Measurements from ENCODE around the gene RRP1B. TPM values are rescaled to one million over a fixed set of nuclear protein-coding genes. Genes with fewer than 3 reads are reported as not detected.
A peak's percentile ranks its signal among the peaks of the same experiment; 100 is the strongest.

Gene RRP1B
- total and polyA plus RNA-seq, 9 of the 15 experiments (the other 6 are each of a cell fraction or from before 2014, with no cell fraction given) = 6.8 to 66.6 (median 41.9) TPM

- TF ChIP-seq, protein P1, sequence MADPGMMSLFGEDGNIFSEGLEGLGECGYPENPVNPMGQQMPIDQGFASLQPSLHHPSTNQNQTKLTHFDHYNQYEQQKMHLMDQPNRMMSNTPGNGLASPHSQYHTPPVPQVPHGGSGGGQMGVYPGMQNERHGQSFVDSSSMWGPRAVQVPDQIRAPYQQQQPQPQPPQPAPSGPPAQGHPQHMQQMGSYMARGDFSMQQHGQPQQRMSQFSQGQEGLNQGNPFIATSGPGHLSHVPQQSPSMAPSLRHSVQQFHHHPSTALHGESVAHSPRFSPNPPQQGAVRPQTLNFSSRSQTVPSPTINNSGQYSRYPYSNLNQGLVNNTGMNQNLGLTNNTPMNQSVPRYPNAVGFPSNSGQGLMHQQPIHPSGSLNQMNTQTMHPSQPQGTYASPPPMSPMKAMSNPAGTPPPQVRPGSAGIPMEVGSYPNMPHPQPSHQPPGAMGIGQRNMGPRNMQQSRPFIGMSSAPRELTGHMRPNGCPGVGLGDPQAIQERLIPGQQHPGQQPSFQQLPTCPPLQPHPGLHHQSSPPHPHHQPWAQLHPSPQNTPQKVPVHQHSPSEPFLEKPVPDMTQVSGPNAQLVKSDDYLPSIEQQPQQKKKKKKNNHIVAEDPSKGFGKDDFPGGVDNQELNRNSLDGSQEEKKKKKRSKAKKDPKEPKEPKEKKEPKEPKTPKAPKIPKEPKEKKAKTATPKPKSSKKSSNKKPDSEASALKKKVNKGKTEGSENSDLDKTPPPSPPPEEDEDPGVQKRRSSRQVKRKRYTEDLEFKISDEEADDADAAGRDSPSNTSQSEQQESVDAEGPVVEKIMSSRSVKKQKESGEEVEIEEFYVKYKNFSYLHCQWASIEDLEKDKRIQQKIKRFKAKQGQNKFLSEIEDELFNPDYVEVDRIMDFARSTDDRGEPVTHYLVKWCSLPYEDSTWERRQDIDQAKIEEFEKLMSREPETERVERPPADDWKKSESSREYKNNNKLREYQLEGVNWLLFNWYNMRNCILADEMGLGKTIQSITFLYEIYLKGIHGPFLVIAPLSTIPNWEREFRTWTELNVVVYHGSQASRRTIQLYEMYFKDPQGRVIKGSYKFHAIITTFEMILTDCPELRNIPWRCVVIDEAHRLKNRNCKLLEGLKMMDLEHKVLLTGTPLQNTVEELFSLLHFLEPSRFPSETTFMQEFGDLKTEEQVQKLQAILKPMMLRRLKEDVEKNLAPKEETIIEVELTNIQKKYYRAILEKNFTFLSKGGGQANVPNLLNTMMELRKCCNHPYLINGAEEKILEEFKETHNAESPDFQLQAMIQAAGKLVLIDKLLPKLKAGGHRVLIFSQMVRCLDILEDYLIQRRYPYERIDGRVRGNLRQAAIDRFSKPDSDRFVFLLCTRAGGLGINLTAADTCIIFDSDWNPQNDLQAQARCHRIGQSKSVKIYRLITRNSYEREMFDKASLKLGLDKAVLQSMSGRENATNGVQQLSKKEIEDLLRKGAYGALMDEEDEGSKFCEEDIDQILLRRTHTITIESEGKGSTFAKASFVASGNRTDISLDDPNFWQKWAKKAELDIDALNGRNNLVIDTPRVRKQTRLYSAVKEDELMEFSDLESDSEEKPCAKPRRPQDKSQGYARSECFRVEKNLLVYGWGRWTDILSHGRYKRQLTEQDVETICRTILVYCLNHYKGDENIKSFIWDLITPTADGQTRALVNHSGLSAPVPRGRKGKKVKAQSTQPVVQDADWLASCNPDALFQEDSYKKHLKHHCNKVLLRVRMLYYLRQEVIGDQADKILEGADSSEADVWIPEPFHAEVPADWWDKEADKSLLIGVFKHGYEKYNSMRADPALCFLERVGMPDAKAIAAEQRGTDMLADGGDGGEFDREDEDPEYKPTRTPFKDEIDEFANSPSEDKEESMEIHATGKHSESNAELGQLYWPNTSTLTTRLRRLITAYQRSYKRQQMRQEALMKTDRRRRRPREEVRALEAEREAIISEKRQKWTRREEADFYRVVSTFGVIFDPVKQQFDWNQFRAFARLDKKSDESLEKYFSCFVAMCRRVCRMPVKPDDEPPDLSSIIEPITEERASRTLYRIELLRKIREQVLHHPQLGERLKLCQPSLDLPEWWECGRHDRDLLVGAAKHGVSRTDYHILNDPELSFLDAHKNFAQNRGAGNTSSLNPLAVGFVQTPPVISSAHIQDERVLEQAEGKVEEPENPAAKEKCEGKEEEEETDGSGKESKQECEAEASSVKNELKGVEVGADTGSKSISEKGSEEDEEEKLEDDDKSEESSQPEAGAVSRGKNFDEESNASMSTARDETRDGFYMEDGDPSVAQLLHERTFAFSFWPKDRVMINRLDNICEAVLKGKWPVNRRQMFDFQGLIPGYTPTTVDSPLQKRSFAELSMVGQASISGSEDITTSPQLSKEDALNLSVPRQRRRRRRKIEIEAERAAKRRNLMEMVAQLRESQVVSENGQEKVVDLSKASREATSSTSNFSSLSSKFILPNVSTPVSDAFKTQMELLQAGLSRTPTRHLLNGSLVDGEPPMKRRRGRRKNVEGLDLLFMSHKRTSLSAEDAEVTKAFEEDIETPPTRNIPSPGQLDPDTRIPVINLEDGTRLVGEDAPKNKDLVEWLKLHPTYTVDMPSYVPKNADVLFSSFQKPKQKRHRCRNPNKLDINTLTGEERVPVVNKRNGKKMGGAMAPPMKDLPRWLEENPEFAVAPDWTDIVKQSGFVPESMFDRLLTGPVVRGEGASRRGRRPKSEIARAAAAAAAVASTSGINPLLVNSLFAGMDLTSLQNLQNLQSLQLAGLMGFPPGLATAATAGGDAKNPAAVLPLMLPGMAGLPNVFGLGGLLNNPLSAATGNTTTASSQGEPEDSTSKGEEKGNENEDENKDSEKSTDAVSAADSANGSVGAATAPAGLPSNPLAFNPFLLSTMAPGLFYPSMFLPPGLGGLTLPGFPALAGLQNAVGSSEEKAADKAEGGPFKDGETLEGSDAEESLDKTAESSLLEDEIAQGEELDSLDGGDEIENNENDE (IDR thresholded peaks at IDR 0.05; ENCODE audit: low read depth, low read length) = peak; percentile 79
- peak; percentile 96 for TF ChIP-seq ZEB2 (IDR thresholded peaks at IDR 0.05)
- TF ChIP-seq ZNF134 (CRISPR knock-in tag; conservative IDR thresholded peaks at IDR 0.05) = peak; percentile 78
- TF ChIP-seq ZNF717 (CRISPR knock-in tag; IDR thresholded peaks at IDR 0.05) = no peak
- peak; percentile 78; the same call in 1 of the 2 replicates for TF ChIP-seq TCF7 (IDR thresholded peaks at IDR 0.05; ENCODE audit: borderline replicate concordance)
- TF ChIP-seq, protein P2, sequence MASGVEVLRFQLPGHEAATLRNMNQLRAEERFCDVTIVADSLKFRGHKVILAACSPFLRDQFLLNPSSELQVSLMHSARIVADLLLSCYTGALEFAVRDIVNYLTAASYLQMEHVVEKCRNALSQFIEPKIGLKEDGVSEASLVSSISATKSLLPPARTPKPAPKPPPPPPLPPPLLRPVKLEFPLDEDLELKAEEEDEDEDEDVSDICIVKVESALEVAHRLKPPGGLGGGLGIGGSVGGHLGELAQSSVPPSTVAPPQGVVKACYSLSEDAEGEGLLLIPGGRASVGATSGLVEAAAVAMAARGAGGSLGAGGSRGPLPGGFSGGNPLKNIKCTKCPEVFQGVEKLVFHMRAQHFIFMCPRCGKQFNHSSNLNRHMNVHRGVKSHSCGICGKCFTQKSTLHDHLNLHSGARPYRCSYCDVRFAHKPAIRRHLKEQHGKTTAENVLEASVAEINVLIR (CRISPR knock-in tag; IDR thresholded peaks at IDR 0.05) = peak; percentile 59
- TF ChIP-seq, protein P3, sequence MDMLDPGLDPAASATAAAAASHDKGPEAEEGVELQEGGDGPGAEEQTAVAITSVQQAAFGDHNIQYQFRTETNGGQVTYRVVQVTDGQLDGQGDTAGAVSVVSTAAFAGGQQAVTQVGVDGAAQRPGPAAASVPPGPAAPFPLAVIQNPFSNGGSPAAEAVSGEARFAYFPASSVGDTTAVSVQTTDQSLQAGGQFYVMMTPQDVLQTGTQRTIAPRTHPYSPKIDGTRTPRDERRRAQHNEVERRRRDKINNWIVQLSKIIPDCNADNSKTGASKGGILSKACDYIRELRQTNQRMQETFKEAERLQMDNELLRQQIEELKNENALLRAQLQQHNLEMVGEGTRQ (CRISPR knock-in tag; IDR thresholded peaks at IDR 0.05) = peak; percentile 97
- TF ChIP-seq SRSF7 (optimal IDR thresholded peaks at IDR 0.05; ENCODE audit: low read depth, low read length) = no peak
- peak; percentile 72; the same call in 1 of the 2 replicates for TF ChIP-seq FOXK1 (CRISPR knock-in tag; IDR thresholded peaks at IDR 0.05; ENCODE audit: borderline replicate concordance)
These were observed 69.4 kb downstream of the RRP1B start (continued) for GRCh38 chr21:43728467-43729390.

Data from K562 (cell line).